GM19438 (cell line): Measurements from ENCODE around the gene NKAIN2.
"Not testable (repeated sequence)": the region's sequence is repeated elsewhere in the genome, so short reads cannot be mapped to it uniquely, and the experiment has no call there.

Source experiments
- ATAC-seq: cut with Tn5 transposase; IDR thresholded peaks from one replicate; pipeline ENCODE4 v1.9.1; 2021; ENCODE audit warnings: low read depth; ENCODE audit not compliant: unreplicated experiment

The NKAIN2 gene

GRCh38 chr6:124167249-124167648, 363.6 kb downstream of the NKAIN2 start:
- ATAC-seq, result not testable (repeated sequence)

- no peak for ATAC-seq
Observed at GRCh38 chr6:124190256-124190655, 386.6 kb downstream of the NKAIN2 start.

- no peak for ATAC-seq
Observed at GRCh38 chr6:124193132-124193531, 389.5 kb downstream of the NKAIN2 start.

GRCh38 chr6:124197148-124197547, 393.5 kb downstream of the NKAIN2 start:
- no peak for ATAC-seq

- no peak for ATAC-seq
Observed at GRCh38 chr6:124199286-124199685, 395.6 kb downstream of the NKAIN2 start.

- no peak for ATAC-seq
Observed at GRCh38 chr6:124200661-124201060, 397.0 kb downstream of the NKAIN2 start.

GRCh38 chr6:124203101-124203811, 399.6 kb downstream of the NKAIN2 start:
- no peak for ATAC-seq

GRCh38 chr6:124203812-124204167, 400.1 kb downstream of the NKAIN2 start:
- ATAC-seq, result no peak

- ATAC-seq, result no peak
Observed at GRCh38 chr6:124205921-124206320, 402.3 kb downstream of the NKAIN2 start.

- no peak for ATAC-seq
Observed at GRCh38 chr6:124223611-124224345, 420.1 kb downstream of the NKAIN2 start.

GRCh38 chr6:124226396-124226795, 422.7 kb downstream of the NKAIN2 start:
- no peak for ATAC-seq

- no peak for ATAC-seq
Observed at GRCh38 chr6:124233221-124233620, 429.6 kb downstream of the NKAIN2 start.

- ATAC-seq, result no peak
Observed at GRCh38 chr6:124234801-124235200, 431.1 kb downstream of the NKAIN2 start.

GRCh38 chr6:124237911-124238310, 434.2 kb downstream of the NKAIN2 start:
- no peak for ATAC-seq

- ATAC-seq, result not testable (repeated sequence)
Observed at GRCh38 chr6:124238408-124238807, 434.7 kb downstream of the NKAIN2 start.

- no peak for ATAC-seq
Observed at GRCh38 chr6:124254941-124255685, 451.4 kb downstream of the NKAIN2 start.

GRCh38 chr6:124260337-124260736, 456.7 kb downstream of the NKAIN2 start:
- ATAC-seq, result no peak

- no peak for ATAC-seq
Observed at GRCh38 chr6:124269733-124270132, 466.1 kb downstream of the NKAIN2 start.

- no peak for ATAC-seq
Observed at GRCh38 chr6:124273701-124274100, 470.0 kb downstream of the NKAIN2 start.

GRCh38 chr6:124282541-124282940, 478.9 kb downstream of the NKAIN2 start:
- ATAC-seq, result no peak

GRCh38 chr6:124283486-124283885, 479.8 kb downstream of the NKAIN2 start:
- no peak for ATAC-seq
